ENCODE data around the gene FZR1.
A peak's percentile ranks its signal among the peaks of the same experiment; 100 is the strongest.

GRCh38 chr19:3471954-3472655 lies 34.0 kb upstream of the FZR1 start:
- TF ChIP-seq, protein P1, sequence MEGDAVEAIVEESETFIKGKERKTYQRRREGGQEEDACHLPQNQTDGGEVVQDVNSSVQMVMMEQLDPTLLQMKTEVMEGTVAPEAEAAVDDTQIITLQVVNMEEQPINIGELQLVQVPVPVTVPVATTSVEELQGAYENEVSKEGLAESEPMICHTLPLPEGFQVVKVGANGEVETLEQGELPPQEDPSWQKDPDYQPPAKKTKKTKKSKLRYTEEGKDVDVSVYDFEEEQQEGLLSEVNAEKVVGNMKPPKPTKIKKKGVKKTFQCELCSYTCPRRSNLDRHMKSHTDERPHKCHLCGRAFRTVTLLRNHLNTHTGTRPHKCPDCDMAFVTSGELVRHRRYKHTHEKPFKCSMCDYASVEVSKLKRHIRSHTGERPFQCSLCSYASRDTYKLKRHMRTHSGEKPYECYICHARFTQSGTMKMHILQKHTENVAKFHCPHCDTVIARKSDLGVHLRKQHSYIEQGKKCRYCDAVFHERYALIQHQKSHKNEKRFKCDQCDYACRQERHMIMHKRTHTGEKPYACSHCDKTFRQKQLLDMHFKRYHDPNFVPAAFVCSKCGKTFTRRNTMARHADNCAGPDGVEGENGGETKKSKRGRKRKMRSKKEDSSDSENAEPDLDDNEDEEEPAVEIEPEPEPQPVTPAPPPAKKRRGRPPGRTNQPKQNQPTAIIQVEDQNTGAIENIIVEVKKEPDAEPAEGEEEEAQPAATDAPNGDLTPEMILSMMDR (IDR thresholded peaks at IDR 0.05), result peak; percentile 76 to 93 (median 86)
- no peak for TF ChIP-seq POLR2A (IDR thresholded peaks at IDR 0.05)
